ENCODE measurements around the gene ENOX2.
A peak's percentile ranks its signal among the peaks of the same experiment; 100 is the strongest.

The ENOX2 gene

DNA sequence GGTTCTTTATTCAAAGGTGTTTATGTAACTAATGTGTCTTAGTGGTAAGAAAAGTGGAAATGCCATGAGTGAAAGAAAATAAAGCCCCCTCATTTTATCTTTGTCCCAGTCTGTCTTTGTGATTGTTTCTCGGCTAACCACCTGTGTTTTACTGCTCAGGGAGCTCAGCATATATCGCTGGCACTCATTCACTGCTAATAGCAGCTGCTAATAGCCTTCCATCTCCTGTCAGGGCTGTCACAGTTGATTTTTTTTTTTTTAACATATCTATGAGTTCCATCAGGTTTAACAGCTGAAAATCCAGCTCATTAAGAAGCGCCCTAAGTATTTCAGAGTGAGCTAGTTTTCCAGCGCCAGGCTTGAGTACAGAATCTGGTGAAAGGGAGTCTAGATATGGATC lies 295.6 kb downstream of the ENOX2 start:
- no peak for DNase-seq

DNA sequence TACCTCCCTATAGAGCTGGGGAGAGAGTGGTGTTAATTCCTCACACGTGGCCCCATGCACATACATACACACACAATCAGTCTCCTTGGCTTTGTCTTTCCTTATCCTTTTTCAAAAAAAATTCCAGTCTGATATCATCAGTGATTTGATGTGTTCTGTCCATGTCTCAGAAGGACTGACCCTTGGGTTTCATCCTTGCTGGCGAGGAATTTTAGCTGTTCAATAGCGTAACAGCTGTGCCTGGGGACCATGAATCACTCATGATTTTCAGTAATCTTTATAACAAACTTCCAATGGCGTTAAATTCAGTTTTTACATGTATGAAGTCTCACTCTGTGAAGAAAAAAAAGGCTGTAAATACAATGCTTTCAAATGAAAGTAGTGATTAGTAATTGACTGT lies 296.6 kb downstream of the ENOX2 start:
- no peak for DNase-seq

- DNase-seq, result no peak
Observed at GRCh38 chrX:130604882-130605281, 298.1 kb downstream of the ENOX2 start.

GRCh38 chrX:130594453-130594916 lies 308.5 kb downstream of the ENOX2 start:
- peak; percentile 84 for DNase-seq

GRCh38 chrX:130593911-130594310 lies 309.1 kb downstream of the ENOX2 start:
- no peak for DNase-seq

DNA sequence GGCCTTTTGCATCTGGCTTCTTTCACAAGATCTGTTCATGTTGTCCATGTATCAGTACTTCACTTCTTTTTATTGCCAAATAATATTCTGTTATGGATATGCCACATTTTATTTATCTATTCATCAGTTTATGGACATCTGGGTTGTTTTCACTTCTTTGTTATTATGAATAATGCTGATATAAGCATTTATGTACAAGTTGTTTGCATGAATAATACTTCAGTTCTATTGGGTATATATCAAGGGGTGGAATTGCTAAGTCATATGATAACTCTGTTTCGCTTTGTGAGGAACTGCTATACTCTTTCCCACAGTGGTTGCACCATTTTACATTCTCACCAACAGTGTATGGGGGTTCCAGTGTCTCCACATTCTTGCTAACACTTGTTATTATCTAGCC lies 310.8 kb downstream of the ENOX2 start:
- no peak for DNase-seq

- no peak for DNase-seq
Observed at GRCh38 chrX:130578906-130579305, 324.1 kb downstream of the ENOX2 start.

DNA sequence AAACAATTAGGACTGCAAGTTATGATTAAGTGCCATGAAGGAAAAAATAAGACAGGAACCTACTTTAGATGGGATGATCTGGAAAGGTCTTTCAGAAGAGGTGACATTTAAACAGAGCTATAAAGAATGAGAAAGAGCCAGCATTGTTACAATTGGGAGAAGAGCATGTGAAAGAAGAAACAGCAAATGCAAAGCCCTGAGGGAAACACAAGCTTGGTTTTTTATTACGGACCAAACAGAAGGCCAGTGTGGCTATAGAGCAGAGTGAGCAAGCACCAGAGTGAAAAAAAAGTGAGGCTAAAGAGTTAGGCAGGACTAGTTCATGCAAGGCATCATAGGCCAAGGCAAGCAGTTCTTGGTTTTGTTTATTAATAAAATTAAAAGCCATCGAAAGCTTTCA lies 325.6 kb downstream of the ENOX2 start:
- no peak for DNase-seq

DNA sequence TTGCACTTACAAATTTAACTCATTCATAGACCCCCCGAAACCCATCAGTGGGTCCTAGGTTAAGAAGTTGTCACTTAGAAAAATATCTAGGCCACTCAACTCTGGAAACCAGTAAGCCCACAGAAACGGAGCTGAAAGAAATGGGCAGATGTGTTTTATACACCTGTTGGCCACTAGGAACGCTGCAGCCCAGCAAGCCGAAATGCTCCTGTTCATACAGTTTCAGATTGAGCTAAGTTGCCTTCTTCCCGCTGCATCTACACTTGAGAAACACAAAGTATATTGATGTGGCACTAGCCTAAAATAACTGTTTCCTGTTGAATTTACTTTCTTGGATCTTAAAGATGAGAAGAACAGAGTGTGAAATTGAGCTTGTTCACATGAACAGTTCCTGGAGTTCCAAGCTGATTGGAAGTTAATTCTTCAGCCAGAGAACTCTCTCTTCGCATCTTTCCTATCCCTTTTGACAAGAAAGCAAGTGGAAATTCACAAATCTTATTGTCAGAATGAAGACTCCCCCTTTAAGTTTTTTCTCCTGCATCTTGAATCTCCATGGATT lies 327.1 kb downstream of the ENOX2 start:
- DNase-seq, result peak; percentile 68
